ENCODE measurements around the gene PTPRN2. TPM values are rescaled to one million over a fixed set of nuclear protein-coding genes. Genes with fewer than 3 reads are reported as not detected.

PTPRN2 gene
- total and polyA plus RNA-seq, 2 of the 8 experiments (the other 6 are each of a cell fraction or from before 2014, with no cell fraction given) = 2.6 to 4.5 TPM

GRCh38 chr7:158512869-158513268, 74.8 kb downstream of the PTPRN2 start:
- H3K4me1 ChIP-seq (replicated peaks in 1 of 4; ENCODE audit: control insufficient read depth in 3 of 4, insufficient read depth in 4 of 4, low read length in 3 of 4) = no peaks in the 10 kb centered on the region; a peak in 1 of 7 replicates
- no peak overlapping the region for H3K56ac ChIP-seq (replicated peaks; ENCODE audit: insufficient read length, low read depth, low read length)
- DNase-seq (ENCODE audit: low read depth in 1 of 2, low spot score in 2 of 2) (no peak), FAIRE-seq (no peak)
- H4K20me1 ChIP-seq (replicated peaks in 1 of 2; ENCODE audit: control insufficient read depth in 1 of 2, insufficient read depth in 2 of 2, low read length in 2 of 2) = peaks cover 0 to 1% of the 10 kb centered on the region in 2 experiments
- ChIA-PET POLR2A (ENCODE audit: partially characterized antibody) (interaction anchor here (1.2 kb wide), 1 partner anchor 37 kb away, joined by 3 read pairs; no protein-coding TSS in a partner anchor), CTCF (ENCODE audit: partially characterized antibody) (interaction anchor here (1.2 kb wide), 1 partner anchor 68 kb away, joined by 3 read pairs; no protein-coding TSS in a partner anchor)
- no peak overlapping the region for H3K4me3 ChIP-seq (ENCODE audit: extremely low read depth in 1 of 4, insufficient read depth in 2 of 4, low read depth in 3 of 4, low read length in 4 of 4)
- H3K9me3 ChIP-seq (ENCODE audit: insufficient read depth in 2 of 2, low read depth in 1 of 2, low read length in 1 of 2) = peaks cover 9 to 12% of the 10 kb centered on the region in 2 experiments
- no peaks in the 10 kb centered on the region for H3K79me2 ChIP-seq (ENCODE audit: control insufficient read depth in 1 of 2, insufficient read depth in 2 of 2, low read length in 2 of 2)
- H2BK120ac ChIP-seq (replicated peaks; ENCODE audit: low read depth, low read length) = no peak overlapping the region
- WGBS, 2 experiments (ENCODE audit: extremely low coverage in 1 of 2, insufficient coverage in 1 of 2, insufficient read length in 1 of 2, insufficient replicate concordance in 2 of 2, low coverage in 1 of 2, low lambda C conversion rate in 2 of 2, missing lambda C conversion rate in 1 of 2) = 96% methylated on average over 6 of the region's 6 CpGs; no CpG with 5 or more reads in 1 of the 2 experiments
- no peak overlapping the region for H2BK5ac ChIP-seq (ENCODE audit: low read depth, low read length)
- no peak overlapping the region for H3K4me2 ChIP-seq (ENCODE audit: insufficient read depth in 1 of 2, low read depth in 2 of 2, low read length in 2 of 2)
- no peak overlapping the region for H4K5ac ChIP-seq (ENCODE audit: insufficient read length, low read depth, low read length)
- H4K8ac ChIP-seq (ENCODE audit: extremely low read depth, insufficient read depth, low read length) = no peak overlapping the region
- H3K9ac ChIP-seq (replicated peaks in 1 of 4; ENCODE audit: extremely low read depth in 1 of 4, low read depth in 3 of 4, low read length in 3 of 4) = no peak overlapping the region
- H2BK20ac ChIP-seq (ENCODE audit: low read length) = no peak overlapping the region
- no peaks in the 10 kb centered on the region for H3K36me3 ChIP-seq (ENCODE audit: control insufficient read depth in 2 of 4, insufficient read depth in 4 of 4, low read length in 3 of 4)
- no peaks in the 10 kb centered on the region for H3K79me1 ChIP-seq (ENCODE audit: low read depth, low read length)
- no peak overlapping the region for H3K27ac ChIP-seq (ENCODE audit: low read depth, low read length)
- H2BK15ac ChIP-seq (ENCODE audit: low read length) = no peak overlapping the region
- H3K27me3 ChIP-seq (replicated peaks in 1 of 4; ENCODE audit: control insufficient read depth in 3 of 4, extremely low read depth in 1 of 4, insufficient read depth in 3 of 4, low read length in 3 of 4) = peaks cover 0 to 2% (median 0%) of the 10 kb centered on the region in 4 experiments; a peak in 1 of 7 replicates
- no peak overlapping the region for H4K91ac ChIP-seq (replicated peaks; ENCODE audit: insufficient read length, low read length)
- H2BK12ac ChIP-seq (ENCODE audit: low read depth, low read length) = no peak overlapping the region
- no peak overlapping the region for H3K14ac ChIP-seq (ENCODE audit: insufficient read length)
- H3K23ac ChIP-seq (ENCODE audit: insufficient read length) = no peak overlapping the region
- no peak overlapping the region for H2AFZ ChIP-seq (ENCODE audit: low read length)
- H3K18ac ChIP-seq (ENCODE audit: extremely low read depth, low read length) = no peak overlapping the region
- H3K4ac ChIP-seq (replicated peaks; ENCODE audit: insufficient read length, low read depth, low read length) = no peak overlapping the region
- H2AK5ac ChIP-seq (ENCODE audit: low read depth, low read length) = no peak overlapping the region
- H3K23me2 ChIP-seq (ENCODE audit: low read depth, low read length) = no peaks in the 10 kb centered on the region
- TF ChIP-seq CTCF (IDR thresholded peaks at IDR 0.05; ENCODE audit: control extremely low read depth in 1 of 3, insufficient read depth in 1 of 3, low read depth in 1 of 3, low read length in 3 of 3) (no peak), GTF2F1 (IDR thresholded peaks at IDR 0.05; ENCODE audit: borderline replicate concordance, low read depth, low read length) (no peak), CHD2 (IDR thresholded peaks at IDR 0.05; ENCODE audit: low read length) (no peak), JUN (IDR thresholded peaks at IDR 0.05; ENCODE audit: low read depth, low read length) (no peak), BCL11A (IDR thresholded peaks at IDR 0.05; ENCODE audit: low read depth in 2 of 2, low read length in 2 of 2) (no peak), JUND (IDR thresholded peaks at IDR 0.05; ENCODE audit: low read length) (no peak), BACH1 (IDR thresholded peaks at IDR 0.05; ENCODE audit: low read length) (no peak), FOSL1 (IDR thresholded peaks at IDR 0.05; ENCODE audit: insufficient read depth, low read depth, low read length) (no peak), KDM4A (IDR thresholded peaks at IDR 0.05; ENCODE audit: low read depth, low read length, severe bottlenecking) (no peak), E2F6 (IDR thresholded peaks at IDR 0.05) (no peak), CREB1 (IDR thresholded peaks at IDR 0.05) (no peak), SIRT6 (IDR thresholded peaks at IDR 0.05; ENCODE audit: low read length) (no peak)

All from H1 (cell line).